OCI-M1 (cell line): Measurements from ENCODE around the gene AGMAT.
"Not testable (repeated sequence)": the region's sequence is repeated elsewhere in the genome, so short reads cannot be mapped to it uniquely, and the experiment has no call there.

Experiments used
- DNase-seq: peaks from one replicate; lab custom pipeline; 2025; lab: John Stamatoyannopoulos, UW

Gene AGMAT

GRCh38 chr1:15616373-15617172 lies 31.7 kb upstream of the AGMAT start:
- no peak for DNase-seq

GRCh38 chr1:15610167-15610566 lies 25.3 kb upstream of the AGMAT start:
- no peak for DNase-seq

- no peak for DNase-seq
Measured at GRCh38 chr1:15609631-15610030, 24.8 kb upstream of the AGMAT start.

- DNase-seq = no peak
Measured at GRCh38 chr1:15605398-15606383, 20.8 kb upstream of the AGMAT start.

GRCh38 chr1:15604400-15604799 lies 19.5 kb upstream of the AGMAT start:
- DNase-seq = not testable (repeated sequence)

GRCh38 chr1:15603966-15604282 lies 19.1 kb upstream of the AGMAT start:
- DNase-seq = not testable (repeated sequence)

- peak; percentile 98 for DNase-seq
Measured at GRCh38 chr1:15603050-15603965, 18.5 kb upstream of the AGMAT start.

- no peak for DNase-seq
Measured at GRCh38 chr1:15598436-15598835, 13.6 kb upstream of the AGMAT start.

- DNase-seq = no peak
Measured at GRCh38 chr1:15595809-15596617, 11.2 kb upstream of the AGMAT start.

GRCh38 chr1:15592285-15592684 lies 7.4 kb upstream of the AGMAT start:
- no peak for DNase-seq

- no peak for DNase-seq
Measured at GRCh38 chr1:15583016-15583706, 1.7 kb downstream of the AGMAT start.

- DNase-seq = no peak
Measured at GRCh38 chr1:15579683-15580047, 5.2 kb downstream of the AGMAT start.

- no peak for DNase-seq
Measured at GRCh38 chr1:15578921-15579682, 5.7 kb downstream of the AGMAT start.

GRCh38 chr1:15577691-15578090 lies 7.2 kb downstream of the AGMAT start:
- no peak for DNase-seq

GRCh38 chr1:15575549-15576150 lies 9.2 kb downstream of the AGMAT start:
- DNase-seq = no peak

GRCh38 chr1:15574741-15575140 lies 10.1 kb downstream of the AGMAT start:
- DNase-seq = no peak

GRCh38 chr1:15573477-15573876 lies 11.4 kb downstream of the AGMAT start:
- DNase-seq = no peak

GRCh38 chr1:15571266-15571665 lies 13.6 kb downstream of the AGMAT start:
- no peak for DNase-seq

GRCh38 chr1:15570861-15571260 lies 14.0 kb downstream of the AGMAT start:
- DNase-seq = no peak
